Activated CD4-positive, CD25-positive, alpha-beta regulatory T cell treated with anti-CD3 and anti-CD28 coated beads, Interleukin-2, amount 50 U/mL, for 16 hours (primary cell): ENCODE measurements around the gene BICC1.

ENCODE experiments used
- DNase-seq: peaks from one replicate; pipeline ENCODE4 v3.0.0-alpha.2; 2020; ENCODE audit warnings: low read depth, low spot score

BICC1 gene

GRCh38 chr10:58701405-58702135 is 188.9 kb downstream of the BICC1 start:
- no peak for DNase-seq

GRCh38 chr10:58704226-58704625 is 191.6 kb downstream of the BICC1 start:
- DNase-seq = no peak

- DNase-seq = no peak
These were observed 192.0 kb downstream of the BICC1 start for GRCh38 chr10:58704671-58705141.

GRCh38 chr10:58706836-58707235 is 194.2 kb downstream of the BICC1 start:
- DNase-seq = no peak

GRCh38 chr10:58712141-58712540 is 199.5 kb downstream of the BICC1 start:
- DNase-seq = no peak

- DNase-seq = no peak
These were observed 200.3 kb downstream of the BICC1 start for GRCh38 chr10:58712982-58713381.

GRCh38 chr10:58714409-58714808 is 201.7 kb downstream of the BICC1 start:
- no peak for DNase-seq

GRCh38 chr10:58715061-58715460 is 202.4 kb downstream of the BICC1 start:
- no peak for DNase-seq

- DNase-seq = no peak
These were observed 205.9 kb downstream of the BICC1 start for GRCh38 chr10:58718596-58718995.

- DNase-seq = no peak
These were observed 209.1 kb downstream of the BICC1 start for GRCh38 chr10:58721601-58722281.

GRCh38 chr10:58723186-58723585 is 210.5 kb downstream of the BICC1 start:
- DNase-seq = no peak

- no peak for DNase-seq
These were observed 211.3 kb downstream of the BICC1 start for GRCh38 chr10:58723966-58724365.

GRCh38 chr10:58724781-58725180 is 212.1 kb downstream of the BICC1 start:
- no peak for DNase-seq

GRCh38 chr10:58725901-58726300 is 213.2 kb downstream of the BICC1 start:
- no peak for DNase-seq

GRCh38 chr10:58727633-58728032 is 215.0 kb downstream of the BICC1 start:
- no peak for DNase-seq

- DNase-seq = no peak
These were observed 218.6 kb downstream of the BICC1 start for GRCh38 chr10:58731276-58731675.

- no peak for DNase-seq
These were observed 220.8 kb downstream of the BICC1 start for GRCh38 chr10:58733436-58733835.

GRCh38 chr10:58734116-58734515 is 221.4 kb downstream of the BICC1 start:
- DNase-seq = no peak

- DNase-seq = no peak
These were observed 222.0 kb downstream of the BICC1 start for GRCh38 chr10:58734664-58735063.

GRCh38 chr10:58735087-58735486 is 222.4 kb downstream of the BICC1 start:
- no peak for DNase-seq

- DNase-seq = no peak
These were observed 228.1 kb downstream of the BICC1 start for GRCh38 chr10:58740620-58741369.

GRCh38 chr10:58741673-58742072 is 229.0 kb downstream of the BICC1 start:
- no peak for DNase-seq
